Measurements from ENCODE around the gene TMEM252.
A peak's percentile ranks its signal among the peaks of the same experiment; 100 is the strongest.

TMEM252 gene

GRCh38 chr9:68500457-68501381 is 40.0 kb downstream of the TMEM252 start:
- no peaks in the 10 kb centered on the region for H3K27me3 ChIP-seq
- peaks cover 8% of the 10 kb centered on the region for H3K4me1 ChIP-seq
- no peak overlapping the region for H3K27ac ChIP-seq
- no peak overlapping the region for H3K4me3 ChIP-seq
- 0 out of 2 replicates have a peak, but pooled peaks have one; percentile 30 for TF ChIP-seq Cebpa-rat (IDR thresholded peaks at IDR 0.05)
- no peaks in the 10 kb centered on the region for H3K36me3 ChIP-seq
- no peaks in the 10 kb centered on the region for H4K20me1 ChIP-seq
- no peaks in the 10 kb centered on the region for H3K9me3 ChIP-seq
- no peak overlapping the region for H3K9ac ChIP-seq
- H3K4me2 ChIP-seq, result no peak overlapping the region

GRCh38 chr9:68498816-68499215 is 41.9 kb downstream of the TMEM252 start:
- Histone ChIP-seq H3K4me2 (peak overlapping the region; percentile 26; the same call in 1 of the 2 replicates), H3K27ac (no peak overlapping the region), H3K4me3 (no peak overlapping the region), H3K9ac (no peak overlapping the region), H3K36me3 (no peaks in the 10 kb centered on the region), H3K9me3 (no peaks in the 10 kb centered on the region), H3K4me1 (peaks cover 8% of the 10 kb centered on the region), H4K20me1 (no peaks in the 10 kb centered on the region), H3K27me3 (no peaks in the 10 kb centered on the region)
- no peak for TF ChIP-seq Cebpa-rat (IDR thresholded peaks at IDR 0.05)

DNA sequence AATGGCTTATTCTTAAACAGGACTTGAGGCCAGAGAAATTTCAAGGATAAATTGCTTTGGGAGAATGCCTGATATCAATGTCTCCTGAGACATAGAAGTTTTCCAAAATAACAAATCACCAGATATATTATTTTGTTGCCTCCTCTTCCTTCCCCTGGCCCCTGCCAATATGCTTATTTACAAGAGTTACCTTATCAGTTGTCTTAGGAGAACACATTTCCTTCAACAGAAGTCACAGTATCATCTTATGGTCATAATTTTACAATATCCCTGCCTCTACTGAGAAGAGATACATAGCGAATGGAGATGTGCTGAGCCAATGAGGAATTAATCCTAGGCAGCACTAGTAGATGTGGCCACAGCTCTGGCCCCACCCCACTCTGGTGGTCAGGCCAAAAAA is 43.1 kb downstream of the TMEM252 start:
- H4K20me1 ChIP-seq, result no peaks in the 10 kb centered on the region
- H3K27ac ChIP-seq, result no peak overlapping the region
- TF ChIP-seq Cebpa-rat (IDR thresholded peaks at IDR 0.05), result no peak
- H3K4me1 ChIP-seq, result peaks cover 8% of the 10 kb centered on the region
- H3K36me3 ChIP-seq, result no peaks in the 10 kb centered on the region
- H3K4me2 ChIP-seq, result no peak overlapping the region
- H3K4me3 ChIP-seq, result no peak overlapping the region
- H3K9ac ChIP-seq, result no peak overlapping the region
- no peaks in the 10 kb centered on the region for H3K27me3 ChIP-seq
- no peaks in the 10 kb centered on the region for H3K9me3 ChIP-seq

DNA sequence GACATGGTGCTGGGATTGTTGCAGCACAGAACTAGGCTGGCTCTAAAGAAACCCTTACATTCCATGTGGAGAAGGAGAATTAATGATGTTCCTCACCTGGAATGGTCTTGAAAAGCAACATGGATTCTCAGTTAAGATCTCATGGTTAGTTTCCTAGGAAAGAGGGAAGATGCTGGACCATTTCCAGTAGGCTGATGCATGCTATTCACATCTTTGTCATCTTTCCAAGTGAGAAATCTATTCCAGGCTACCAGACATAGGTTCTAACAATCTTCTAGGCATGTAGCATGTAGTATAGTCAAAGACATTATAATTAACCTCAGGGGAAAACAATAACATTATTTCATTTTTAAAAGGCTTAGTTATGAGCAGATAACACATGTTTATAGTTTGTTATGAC is 44.3 kb downstream of the TMEM252 start:
- H3K9ac ChIP-seq, result no peak overlapping the region
- H3K4me3 ChIP-seq, result no peak overlapping the region
- H3K27ac ChIP-seq, result no peak overlapping the region
- peaks cover 8% of the 10 kb centered on the region for H3K4me1 ChIP-seq
- no peaks in the 10 kb centered on the region for H4K20me1 ChIP-seq
- no peak for TF ChIP-seq Cebpa-rat (IDR thresholded peaks at IDR 0.05)
- H3K9me3 ChIP-seq, result no peaks in the 10 kb centered on the region
- no peaks in the 10 kb centered on the region for H3K36me3 ChIP-seq
- no peaks in the 10 kb centered on the region for H3K27me3 ChIP-seq
- no peak overlapping the region for H3K4me2 ChIP-seq

GRCh38 chr9:68495247-68495646 is 45.4 kb downstream of the TMEM252 start:
- Histone ChIP-seq H3K4me3 (no peak overlapping the region), H3K4me2 (no peak overlapping the region), H3K27me3 (no peaks in the 10 kb centered on the region), H4K20me1 (no peaks in the 10 kb centered on the region), H3K9me3 (no peaks in the 10 kb centered on the region), H3K9ac (no peak overlapping the region), H3K27ac (no peak overlapping the region), H3K4me1 (peaks cover 8% of the 10 kb centered on the region), H3K36me3 (no peaks in the 10 kb centered on the region)
- TF ChIP-seq Cebpa-rat (IDR thresholded peaks at IDR 0.05), result no peak

GRCh38 chr9:68493958-68494577 is 46.6 kb downstream of the TMEM252 start:
- Histone ChIP-seq H3K36me3 (no peaks in the 10 kb centered on the region), H3K9ac (no peak overlapping the region), H3K27me3 (no peaks in the 10 kb centered on the region), H3K4me2 (no peak overlapping the region), H3K9me3 (no peaks in the 10 kb centered on the region), H4K20me1 (no peaks in the 10 kb centered on the region), H3K4me1 (peaks cover 6% of the 10 kb centered on the region), H3K27ac (no peak overlapping the region), H3K4me3 (no peak overlapping the region)
- TF ChIP-seq Cebpa-rat (IDR thresholded peaks at IDR 0.05), result no peak

- H3K4me2 ChIP-seq, result no peak overlapping the region
- no peak overlapping the region for H3K4me3 ChIP-seq
- no peaks in the 10 kb centered on the region for H3K9me3 ChIP-seq
- H4K20me1 ChIP-seq, result no peaks in the 10 kb centered on the region
- H3K36me3 ChIP-seq, result no peaks in the 10 kb centered on the region
- no peaks in the 10 kb centered on the region for H3K27me3 ChIP-seq
- H3K27ac ChIP-seq, result no peak overlapping the region
- H3K9ac ChIP-seq, result no peak overlapping the region
- H3K4me1 ChIP-seq, result peaks cover under 1% of the 10 kb centered on the region; the same call in 1 of the 2 replicates
- no peak for TF ChIP-seq Cebpa-rat (IDR thresholded peaks at IDR 0.05)
Measured at GRCh38 chr9:68493541-68493940, 47.1 kb downstream of the TMEM252 start.

DNA sequence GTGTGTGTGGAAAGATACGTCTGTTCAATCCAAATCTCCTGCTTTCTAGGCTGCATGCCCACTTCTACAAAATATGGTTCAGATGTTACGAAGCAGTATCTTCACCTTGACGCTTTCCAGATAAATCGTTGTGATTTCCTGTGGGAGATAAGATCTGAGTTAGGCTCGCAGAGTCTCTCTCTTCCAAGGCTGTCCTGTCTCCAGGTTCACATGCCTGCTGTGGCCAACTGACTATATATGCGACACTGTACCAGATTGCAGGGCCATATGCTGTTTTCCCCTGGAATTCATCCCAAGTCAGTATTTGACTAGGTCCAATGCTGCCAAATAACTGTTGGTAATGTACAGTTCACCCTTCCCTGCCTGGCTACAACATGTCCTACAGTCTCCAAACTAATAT is 47.9 kb downstream of the TMEM252 start:
- no peaks in the 10 kb centered on the region for H3K9me3 ChIP-seq
- no peaks in the 10 kb centered on the region for H3K27me3 ChIP-seq
- no peak overlapping the region for H3K9ac ChIP-seq
- no peaks in the 10 kb centered on the region for H3K36me3 ChIP-seq
- H3K4me1 ChIP-seq, result no peaks in the 10 kb centered on the region
- H3K4me3 ChIP-seq, result no peak overlapping the region
- TF ChIP-seq Cebpa-rat (IDR thresholded peaks at IDR 0.05), result no peak
- H4K20me1 ChIP-seq, result no peaks in the 10 kb centered on the region
- H3K4me2 ChIP-seq, result no peak overlapping the region
- H3K27ac ChIP-seq, result no peak overlapping the region

GRCh38 chr9:68489646-68490045 is 51.0 kb downstream of the TMEM252 start:
- Histone ChIP-seq H4K20me1 (no peaks in the 10 kb centered on the region), H3K4me2 (no peak overlapping the region), H3K4me3 (no peak overlapping the region), H3K4me1 (no peaks in the 10 kb centered on the region), H3K27me3 (no peaks in the 10 kb centered on the region), H3K36me3 (no peaks in the 10 kb centered on the region), H3K27ac (no peak overlapping the region), H3K9ac (no peak overlapping the region), H3K9me3 (peaks cover 23% of the 10 kb centered on the region)
- TF ChIP-seq Cebpa-rat (IDR thresholded peaks at IDR 0.05), result no peak

GRCh38 chr9:68488126-68488525 is 52.6 kb downstream of the TMEM252 start:
- H3K9ac ChIP-seq, result no peak overlapping the region
- H3K36me3 ChIP-seq, result no peaks in the 10 kb centered on the region
- TF ChIP-seq Cebpa-rat (IDR thresholded peaks at IDR 0.05), result no peak
- H3K4me1 ChIP-seq, result no peaks in the 10 kb centered on the region
- H4K20me1 ChIP-seq, result no peaks in the 10 kb centered on the region
- H3K27me3 ChIP-seq, result no peaks in the 10 kb centered on the region
- H3K27ac ChIP-seq, result no peak overlapping the region
- peaks cover 23% of the 10 kb centered on the region for H3K9me3 ChIP-seq
- H3K4me3 ChIP-seq, result no peak overlapping the region
- H3K4me2 ChIP-seq, result no peak overlapping the region
